GM12878 (cell line): ENCODE results near the gene ARHGAP26. TPM values are rescaled to one million over a fixed set of nuclear protein-coding genes. Genes with fewer than 3 reads are reported as not detected.

ENCODE experiments used
- ATAC-seq: fragments of 200-7000 bp; cut with Tn5 transposase; 3 replicates; pipeline ENCODE4 v1.9.1; 2020; ENCODE audit warnings: mild to moderate bottlenecking, moderate library complexity
- BruUV-seq: library from RNA; stranded (reverse); fragments of 400-500 nt; replicated peaks from 2 replicates; lab custom pipeline; 2021; lab: Mats Ljungman, UMichigan
- CTCF ChIA-PET: fragments of 300-600 bp; sonication (Branson Sonifier 250); formaldehyde crosslinking; extraction: SDS; loops from one replicate; lab custom pipeline; 2021; ENCODE audit warnings: inconsistent platforms; lab: Yijun Ruan, JAX
- POLR2A ChIA-PET: fragments of 350-600 bp; formaldehyde crosslinking; extraction: SDS; loops from one replicate; lab custom pipeline; 2021; ENCODE audit warnings: inconsistent platforms; lab: Charles Lee
- RAD21 ChIA-PET: fragments of 300-600 bp; sonication (Branson Sonifier 250); formaldehyde crosslinking; loops from one replicate; lab custom pipeline; 2023; ENCODE audit warnings: antibody characterized with exemption; ENCODE audit not compliant: unreplicated experiment; lab: Charles Lee
- SMC1A ChIA-PET: fragments of 300-600 bp; sonication (Branson Sonifier 250); formaldehyde crosslinking; loops from one replicate; lab custom pipeline; 2023; ENCODE audit not compliant: unreplicated experiment, uncharacterized antibody; lab: Charles Lee
- DNase-seq: peaks from one replicate; pipeline ENCODE4 v3.0.0-alpha.2; 2011; ENCODE audit warnings: low read depth, low spot score
- FAIRE-seq: peaks from 3 replicates; lab custom pipeline; 2011; peaks lifted over from hg19 to GRCh38; lab: Jason Lieb, UNC
- H2AFZ ChIP-seq: 2 replicates; pipeline ENCODE4 v1.6.0; 2011; ENCODE audit warnings: low read depth, low read length, control low read depth; ENCODE audit not compliant: control insufficient read depth
- H3K27ac ChIP-seq: 2 replicates; pipeline ENCODE4 v1.5.1; 2011; ENCODE audit warnings: control low read depth; ENCODE audit not compliant: control insufficient read depth, insufficient read depth
- H3K27me3 ChIP-seq, 2 experiments: replicated peaks in 1 of 2; 2 replicates each; pipeline versions ENCODE4 v1.6.0 to v1.6.1; 2011; ENCODE audit warnings: low read length in 1 of 2; ENCODE audit not compliant: control insufficient read depth in 2 of 2, insufficient read depth in 2 of 2
- H3K36me3 ChIP-seq, 2 experiments: 2 replicates each; pipeline ENCODE4 v1.5.1; 2011; ENCODE audit warnings: low read length in 1 of 2; ENCODE audit not compliant: control insufficient read depth in 2 of 2, insufficient read depth in 2 of 2
- H3K4me1 ChIP-seq: 2 replicates; pipeline ENCODE4 v1.6.1; 2011; ENCODE audit warnings: mild to moderate bottlenecking, low read length, moderate library complexity, mixed read lengths; ENCODE audit not compliant: control insufficient read depth, insufficient read depth
- H3K4me2 ChIP-seq: 2 replicates; pipeline ENCODE4 v1.6.0; 2011; ENCODE audit warnings: control low read depth; ENCODE audit not compliant: control insufficient read depth, insufficient read depth
- H3K4me3 ChIP-seq: fragments of 200-600 bp; sonication (generic); 2 replicates; pipeline ENCODE4 v1.5.1; 2016
- H3K79me2 ChIP-seq: 2 replicates; pipeline ENCODE4 v1.6.0; 2011; ENCODE audit warnings: low read length; ENCODE audit not compliant: control insufficient read depth, insufficient read depth
- H3K9ac ChIP-seq: 2 replicates; pipeline ENCODE4 v1.8.0; 2011; ENCODE audit warnings: low read length, control low read depth, mixed read lengths; ENCODE audit not compliant: control insufficient read depth, insufficient read depth
- H3K9me3 ChIP-seq: replicated peaks from 3 replicates; pipeline ENCODE4 v1.5.1; 2011; ENCODE audit warnings: mild to moderate bottlenecking, low read length; ENCODE audit not compliant: control insufficient read depth, insufficient read depth
- H4K20me1 ChIP-seq: 2 replicates; pipeline ENCODE4 v1.6.0; 2011; ENCODE audit not compliant: control insufficient read depth, insufficient read depth
- ATF2 ChIP-seq: IDR thresholded peaks from 2 replicates; pipeline ENCODE4 v1.6.1; 2012; ENCODE audit warnings: low read length, inconsistent platforms
- BACH1 ChIP-seq: fragments of 450-650 bp; IDR thresholded peaks from 2 replicates; pipeline ENCODE4 v1.6.1; 2017; ENCODE audit warnings: mild to moderate bottlenecking, borderline replicate concordance
- CHD4 ChIP-seq: fragments of 200-600 bp; sonication (generic); IDR thresholded peaks from 2 replicates; pipeline ENCODE4 v1.6.1; 2016; ENCODE audit warnings: mild to moderate bottlenecking
- IRF5 ChIP-seq: fragments of 450-650 bp; IDR thresholded peaks from 2 replicates; pipeline ENCODE4 v1.6.1; 2017; ENCODE audit warnings: borderline replicate concordance
- JUNB ChIP-seq: IDR thresholded peaks from 2 replicates; pipeline ENCODE4 v1.6.1; 2016; ENCODE audit warnings: antibody characterized with exemption, mild to moderate bottlenecking
- MLLT1 ChIP-seq: fragments of 450-650 bp; IDR thresholded peaks from 2 replicates; pipeline ENCODE4 v1.6.1; 2016; ENCODE audit warnings: mild to moderate bottlenecking
- RCOR1 ChIP-seq: conservative IDR thresholded peaks from 2 replicates; pipeline ENCODE4 v1.6.1; 2012; ENCODE audit warnings: low read depth, low read length, improper control_type of control experiment
- ZBTB40 ChIP-seq: fragments of 450-650 bp; IDR thresholded peaks from 2 replicates; pipeline ENCODE4 v1.6.1; 2016; ENCODE audit warnings: mild to moderate bottlenecking, moderate library complexity, borderline replicate concordance
- WGBS: methylation state at CpG from one replicate; pipeline ENCODE4 v1.1.6; 2016; ENCODE audit warnings: low lambda C conversion rate; ENCODE audit not compliant: insufficient replicate concordance, insufficient coverage; ENCODE audit errors: missing lambda C conversion rate; 5-methylcytosine and 5-hydroxymethylcytosine counted together
- in situ Hi-C: fragments of 300-500 bp; cut with MboI; formaldehyde crosslinking; loops from 9 replicates; pipeline ENCODE4 v1.14.3; 2018; ENCODE audit warnings: mixed read lengths
- intact Hi-C: fragments of 100-400 bp; cut with micrococcal nuclease; formaldehyde crosslinking; loops from one replicate; pipeline ENCODE4 v1.14.2; 2022; ENCODE audit not compliant: unreplicated experiment
- polyA plus RNA-seq, 11 experiments: library from polyadenylated mRNA; depleted of rRNA in 4 of 11; unstranded in 6 of 11; stranded (reverse) in 5 of 11; fragments of >200 nt; fragmentation: Nextera tagmentation in 4 of 11; fragmentation: Illumina TruSeq in 1 of 11; extraction: Ambion mirVana in 4 of 11; extraction: Trizol in 1 of 11; gene quantifications; 1 replicate in 1 of 11; 2 replicates in 10 of 11; pipeline versions ENCODE4 v1.2.1 to v1.2.3, GENCODE V29; 2011 to 2016; ENCODE audit warnings: inconsistent platforms in 2 of 11, missing spikeins in 2 of 11, low read depth in 1 of 11
- total RNA-seq, 4 experiments: library from RNA; depleted of rRNA in 3 of 4; stranded (reverse); fragments of >200 nt in 3 of 4; fragmentation: Illumina TruSeq in 1 of 4; extraction: Trizol in 1 of 4; gene quantifications; 2 replicates each; pipeline versions ENCODE4 v1.2.1 to v1.2.3, GENCODE V29; 2013 to 2021

The ARHGAP26 gene
- total and polyA plus RNA-seq, 10 of the 15 experiments (the other 5 are each of a cell fraction or from before 2014, with no cell fraction given): 9.4 to 41.5 (median 19.3) TPM

GRCh38 chr5:143053780-143054179 is 283.6 kb downstream of the ARHGAP26 start:
- POLR2A ChIA-PET: interaction anchor here (0.6 to 6.6 kb wide), 16 partner anchors 9 to 179 kb away, joined by 3 to 62 read pairs (median 5); no protein-coding TSS in a partner anchor
- in situ Hi-C loops: no loop called here
- H3K9ac ChIP-seq: peak overlapping the region; percentile 86
- no peak overlapping the region; the same call in 1 of the 2 replicates for H2AFZ ChIP-seq
- H4K20me1 ChIP-seq: no peaks in the 10 kb centered on the region
- H3K36me3 ChIP-seq: peaks cover 1 to 3% of the 10 kb centered on the region in 2 experiments; a peak in 1 of 4 replicates
- 73% methylated on average over 8 of the region's 8 CpGs for WGBS
- H3K27me3 ChIP-seq: no peaks in the 10 kb centered on the region
- ATAC-seq (no peak), DNase-seq (no peak)
- SMC1A ChIA-PET: interaction anchor here (0.7 to 19.4 kb wide), 19 partner anchors 13 to 343 kb away, joined by 3 to 441 read pairs (median 4); no protein-coding TSS in a partner anchor
- TF ChIP-seq CHD4 (no peak), IRF5 (no peak), BACH1 (no peak), MLLT1 (peak; percentile 98), JUNB (no peak), ATF2 (peak; percentile 17; the same call in 1 of the 2 replicates), ZBTB40 (0 out of 2 replicates have a peak, but pooled peaks have one; percentile 37), RCOR1 (no peak)
- TF ChIP-seq, all 136 proteins: peak for 3
- peak overlapping the region; percentile 100 for H3K27ac ChIP-seq
- no peak for FAIRE-seq
- no peaks in the 10 kb centered on the region for H3K9me3 ChIP-seq
- peak overlapping the region; percentile 38; the same call in 1 of the 2 replicates for H3K4me3 ChIP-seq
- intact Hi-C loops: loop anchor here (1.0 to 10.0 kb wide), 4 partner anchors 31 to 177 kb away; no protein-coding TSS in a partner anchor
- BruUV-seq: no TSS peak
- H3K4me2 ChIP-seq: peak overlapping the region; percentile 94
- H3K4me1 ChIP-seq: peaks cover 60% of the 10 kb centered on the region
- H3K79me2 ChIP-seq: peaks cover 57% of the 10 kb centered on the region
- RAD21 ChIA-PET: interaction anchor here (0.6 to 19.7 kb wide), 25 partner anchors 9 to 347 kb away, joined by 3 to 337 read pairs (median 4); no protein-coding TSS in a partner anchor
- CTCF ChIA-PET: interaction anchor here (0.6 to 2.7 kb wide), 13 partner anchors 11 to 131 kb away, joined by 3 to 12 read pairs (median 3); no protein-coding TSS in a partner anchor
